GM12878 (cell line): ENCODE results near the gene SHC4. TPM values are rescaled to one million over a fixed set of nuclear protein-coding genes. Genes with fewer than 3 reads are reported as not detected.
A peak's percentile ranks its signal among the peaks of the same experiment; 100 is the strongest.

ENCODE experiments used
- ATAC-seq: fragments of 200-7000 bp; cut with Tn5 transposase; 3 replicates; pipeline ENCODE4 v1.9.1; 2020; ENCODE audit warnings: mild to moderate bottlenecking, moderate library complexity
- BruUV-seq: library from RNA; stranded (reverse); fragments of 400-500 nt; replicated peaks from 2 replicates; lab custom pipeline; 2021; lab: Mats Ljungman, UMichigan
- CTCF ChIA-PET: fragments of 300-600 bp; sonication (Branson Sonifier 250); formaldehyde crosslinking; extraction: SDS; loops from one replicate; lab custom pipeline; 2021; ENCODE audit warnings: inconsistent platforms; lab: Yijun Ruan, JAX
- POLR2A ChIA-PET: fragments of 350-600 bp; formaldehyde crosslinking; extraction: SDS; loops from one replicate; lab custom pipeline; 2021; ENCODE audit warnings: inconsistent platforms; lab: Charles Lee
- RAD21 ChIA-PET: fragments of 300-600 bp; sonication (Branson Sonifier 250); formaldehyde crosslinking; loops from one replicate; lab custom pipeline; 2023; ENCODE audit warnings: antibody characterized with exemption; ENCODE audit not compliant: unreplicated experiment; lab: Charles Lee
- SMC1A ChIA-PET: fragments of 300-600 bp; sonication (Branson Sonifier 250); formaldehyde crosslinking; loops from one replicate; lab custom pipeline; 2023; ENCODE audit not compliant: unreplicated experiment, uncharacterized antibody; lab: Charles Lee
- DNase-seq: peaks from one replicate; pipeline ENCODE4 v3.0.0-alpha.2; 2011; ENCODE audit warnings: low read depth, low spot score
- FAIRE-seq: peaks from 3 replicates; lab custom pipeline; 2011; peaks lifted over from hg19 to GRCh38; lab: Jason Lieb, UNC
- H2AFZ ChIP-seq: 2 replicates; pipeline ENCODE4 v1.6.0; 2011; ENCODE audit warnings: low read depth, low read length, control low read depth; ENCODE audit not compliant: control insufficient read depth
- H3K27ac ChIP-seq: 2 replicates; pipeline ENCODE4 v1.5.1; 2011; ENCODE audit warnings: control low read depth; ENCODE audit not compliant: control insufficient read depth, insufficient read depth
- H3K27me3 ChIP-seq, 2 experiments: replicated peaks in 1 of 2; 2 replicates each; pipeline versions ENCODE4 v1.6.0 to v1.6.1; 2011; ENCODE audit warnings: low read length in 1 of 2; ENCODE audit not compliant: control insufficient read depth in 2 of 2, insufficient read depth in 2 of 2
- H3K36me3 ChIP-seq, 2 experiments: 2 replicates each; pipeline ENCODE4 v1.5.1; 2011; ENCODE audit warnings: low read length in 1 of 2; ENCODE audit not compliant: control insufficient read depth in 2 of 2, insufficient read depth in 2 of 2
- H3K4me1 ChIP-seq: 2 replicates; pipeline ENCODE4 v1.6.1; 2011; ENCODE audit warnings: mild to moderate bottlenecking, low read length, moderate library complexity, mixed read lengths; ENCODE audit not compliant: control insufficient read depth, insufficient read depth
- H3K4me2 ChIP-seq: 2 replicates; pipeline ENCODE4 v1.6.0; 2011; ENCODE audit warnings: control low read depth; ENCODE audit not compliant: control insufficient read depth, insufficient read depth
- H3K4me3 ChIP-seq: fragments of 200-600 bp; sonication (generic); 2 replicates; pipeline ENCODE4 v1.5.1; 2016
- H3K79me2 ChIP-seq: 2 replicates; pipeline ENCODE4 v1.6.0; 2011; ENCODE audit warnings: low read length; ENCODE audit not compliant: control insufficient read depth, insufficient read depth
- H3K9ac ChIP-seq: 2 replicates; pipeline ENCODE4 v1.8.0; 2011; ENCODE audit warnings: low read length, control low read depth, mixed read lengths; ENCODE audit not compliant: control insufficient read depth, insufficient read depth
- H3K9me3 ChIP-seq: replicated peaks from 3 replicates; pipeline ENCODE4 v1.5.1; 2011; ENCODE audit warnings: mild to moderate bottlenecking, low read length; ENCODE audit not compliant: control insufficient read depth, insufficient read depth
- H4K20me1 ChIP-seq: 2 replicates; pipeline ENCODE4 v1.6.0; 2011; ENCODE audit not compliant: control insufficient read depth, insufficient read depth
- ATF7 ChIP-seq: fragments of 450-650 bp; IDR thresholded peaks from 2 replicates; pipeline ENCODE4 v1.6.1; 2016; ENCODE audit warnings: low read depth, mild to moderate bottlenecking
- CBX5 ChIP-seq: sonication (generic); IDR thresholded peaks from 2 replicates; pipeline ENCODE4 v1.6.1; 2016; ENCODE audit warnings: low read depth, moderate library complexity, mild to moderate bottlenecking, inconsistent platforms
- CHD4 ChIP-seq: fragments of 200-600 bp; sonication (generic); IDR thresholded peaks from 2 replicates; pipeline ENCODE4 v1.6.1; 2016; ENCODE audit warnings: mild to moderate bottlenecking
- EP300 ChIP-seq, 2 experiments: fragments of 150-350 bp in 1 of 2; IDR thresholded peaks; 2 replicates each; pipeline ENCODE4 v1.6.1; 2011 to 2012; ENCODE audit warnings: low read depth in 2 of 2, low read length in 2 of 2, borderline replicate concordance in 1 of 2, improper control_type of control experiment in 1 of 2, inconsistent platforms in 1 of 2; ENCODE audit not compliant: control insufficient read depth in 1 of 2
- ETV6 ChIP-seq, 2 experiments: fragments of 450-650 bp in 1 of 2; IDR thresholded peaks in 1 of 2; conservative IDR thresholded peaks in 1 of 2; 2 replicates each; pipeline ENCODE4 v1.6.1; 2014; ENCODE audit warnings: antibody characterized with exemption in 1 of 2, borderline replicate concordance in 1 of 2, low read depth in 1 of 2, mild to moderate bottlenecking in 1 of 2, moderate library complexity in 1 of 2
- FOXK2 ChIP-seq: fragments of 450-650 bp; IDR thresholded peaks from 2 replicates; pipeline ENCODE4 v1.6.1; 2017; ENCODE audit warnings: mild to moderate bottlenecking, moderate library complexity
- IKZF1 ChIP-seq: fragments of 450-650 bp; conservative IDR thresholded peaks from 2 replicates; pipeline ENCODE4 v1.6.1; 2017; ENCODE audit warnings: antibody characterized with exemption, mild to moderate bottlenecking
- IKZF2 ChIP-seq, 2 experiments: fragments of 450-650 bp; IDR thresholded peaks; 2 replicates each; pipeline ENCODE4 v1.6.1; 2017; ENCODE audit warnings: mild to moderate bottlenecking in 2 of 2, moderate library complexity in 2 of 2
- JUND ChIP-seq: IDR thresholded peaks from 2 replicates; pipeline ENCODE4 v1.6.1; 2012; ENCODE audit warnings: low read depth, mild to moderate bottlenecking, low read length, improper control_type of control experiment, moderate library complexity
- MTA2 ChIP-seq: fragments of 450-650 bp; IDR thresholded peaks from 2 replicates; pipeline ENCODE4 v1.6.1; 2016; ENCODE audit warnings: low read depth, mild to moderate bottlenecking, moderate library complexity
- NR2F1 ChIP-seq: fragments of 450-650 bp; conservative IDR thresholded peaks from 2 replicates; pipeline ENCODE4 v1.6.1; 2017; ENCODE audit warnings: mild to moderate bottlenecking
- PAX5 ChIP-seq: IDR thresholded peaks from 2 replicates; pipeline ENCODE4 v1.6.1; 2011; ENCODE audit warnings: low read depth, low read length, borderline replicate concordance
- RB1 ChIP-seq: fragments of 450-650 bp; formaldehyde crosslinking; IDR thresholded peaks from 2 replicates; pipeline ENCODE4 v1.6.1; 2017; ENCODE audit warnings: mild to moderate bottlenecking, borderline replicate concordance
- RUNX3 ChIP-seq: IDR thresholded peaks from 2 replicates; pipeline ENCODE4 v1.6.1; 2012; ENCODE audit warnings: low read length, inconsistent platforms
- USF2 ChIP-seq: IDR thresholded peaks from 2 replicates; pipeline ENCODE4 v1.6.1; 2011; ENCODE audit warnings: low read depth, low read length, improper control_type of control experiment, borderline replicate concordance
- WGBS: methylation state at CpG from one replicate; pipeline ENCODE4 v1.1.6; 2016; ENCODE audit warnings: low lambda C conversion rate; ENCODE audit not compliant: insufficient replicate concordance, insufficient coverage; ENCODE audit errors: missing lambda C conversion rate; 5-methylcytosine and 5-hydroxymethylcytosine counted together
- in situ Hi-C: fragments of 300-500 bp; cut with MboI; formaldehyde crosslinking; loops from 9 replicates; pipeline ENCODE4 v1.14.3; 2018; ENCODE audit warnings: mixed read lengths
- intact Hi-C: fragments of 100-400 bp; cut with micrococcal nuclease; formaldehyde crosslinking; loops from one replicate; pipeline ENCODE4 v1.14.2; 2022; ENCODE audit not compliant: unreplicated experiment
- polyA plus RNA-seq, 11 experiments: library from polyadenylated mRNA; depleted of rRNA in 4 of 11; unstranded in 6 of 11; stranded (reverse) in 5 of 11; fragments of >200 nt; fragmentation: Nextera tagmentation in 4 of 11; fragmentation: Illumina TruSeq in 1 of 11; extraction: Ambion mirVana in 4 of 11; extraction: Trizol in 1 of 11; gene quantifications; 1 replicate in 1 of 11; 2 replicates in 10 of 11; pipeline versions ENCODE4 v1.2.1 to v1.2.3, GENCODE V29; 2011 to 2016; ENCODE audit warnings: inconsistent platforms in 2 of 11, missing spikeins in 2 of 11, low read depth in 1 of 11
- total RNA-seq, 4 experiments: library from RNA; depleted of rRNA in 3 of 4; stranded (reverse); fragments of >200 nt in 3 of 4; fragmentation: Illumina TruSeq in 1 of 4; extraction: Trizol in 1 of 4; gene quantifications; 2 replicates each; pipeline versions ENCODE4 v1.2.1 to v1.2.3, GENCODE V29; 2013 to 2021

Gene SHC4
- total and polyA plus RNA-seq, 10 of the 15 experiments (the other 5 are each of a cell fraction or from before 2014, with no cell fraction given) = 0.04 to 0.87 (median 0.14) TPM

GRCh38 chr15:48802867-48803266 lies 160.9 kb downstream of the SHC4 start:
- H3K27ac ChIP-seq = 0 out of 2 replicates have a peak overlapping the region, but pooled peaks have one; percentile 24
- H3K4me1 ChIP-seq = peaks cover 7% of the 10 kb centered on the region
- H3K4me3 ChIP-seq = no peak overlapping the region
- in situ Hi-C loops (loop anchor here (25.0 kb wide), 1 partner anchor 641 kb away; no protein-coding TSS in a partner anchor), intact Hi-C loops (no loop called here)
- no peaks in the 10 kb centered on the region for H3K9me3 ChIP-seq
- POLR2A ChIA-PET = interaction anchor here (2.1 kb wide), 1 partner anchor 8 kb away, joined by 11 read pairs; the partner anchor contains the start of gene CEP152
- DNase-seq (no peak), ATAC-seq (peak; percentile 70), FAIRE-seq (no peak)
- SMC1A ChIA-PET = interaction anchor here (0.8 to 6.2 kb wide), 6 partner anchors 8 to 447 kb away, joined by 3 to 32 read pairs (median 4); no protein-coding TSS in a partner anchor
- 0 out of 2 replicates have a peak overlapping the region, but pooled peaks have one; percentile 3 for H2AFZ ChIP-seq
- H3K9ac ChIP-seq = no peak overlapping the region
- peaks cover 0 to 7% of the 10 kb centered on the region in 2 experiments; a peak in 3 of 4 replicates for H3K36me3 ChIP-seq
- no TSS peak for BruUV-seq
- TF ChIP-seq IKZF2 (IDR thresholded peaks at IDR 0.05) (peak; percentile 19 to 32; a peak in 2 of 4 replicates), RB1 (no peak), RUNX3 (0 out of 2 replicates have a peak, but pooled peaks have one; percentile 22), IKZF1 (peak; percentile 30; the same call in 1 of the 2 replicates)
- no peaks in the 10 kb centered on the region for H3K27me3 ChIP-seq
- RAD21 ChIA-PET = interaction anchor here (1.0 to 5.6 kb wide), 4 partner anchors 8 to 448 kb away, joined by 3 to 50 read pairs (median 12); partner anchors contain the start of genes CEP152 and EID1
- no peaks in the 10 kb centered on the region for H4K20me1 ChIP-seq
- peaks cover 42% of the 10 kb centered on the region for H3K79me2 ChIP-seq
- H3K4me2 ChIP-seq = no peak overlapping the region; the same call in 1 of the 2 replicates
- CTCF ChIA-PET = interaction anchor here (0.7 to 7.4 kb wide), 11 partner anchors 8 to 1342 kb away, joined by 3 to 69 read pairs (median 4); partner anchors contain the start of genes CEP152, EID1 and SHC4

GRCh38 chr15:48802257-48802656 lies 161.5 kb downstream of the SHC4 start:
- peaks cover 0 to 9% of the 10 kb centered on the region in 2 experiments for H3K36me3 ChIP-seq
- no peak overlapping the region for H3K4me3 ChIP-seq
- H3K9ac ChIP-seq = no peak overlapping the region
- intact Hi-C loops = no loop called here
- H3K27me3 ChIP-seq = no peaks in the 10 kb centered on the region
- H2AFZ ChIP-seq = no peak overlapping the region
- RAD21 ChIA-PET = interaction anchor here (0.6 to 5.6 kb wide), 7 partner anchors 8 to 450 kb away, joined by 3 to 50 read pairs (median 6); partner anchors contain the start of genes CEP152 and EID1
- SMC1A ChIA-PET = interaction anchor here (0.6 to 6.2 kb wide), 12 partner anchors 8 to 446 kb away, joined by 3 to 32 read pairs (median 4); partner anchors contain the start of genes CEP152 and EID1
- no peak overlapping the region for H3K27ac ChIP-seq
- no peak for FAIRE-seq
- POLR2A ChIA-PET = interaction anchor here (2.1 kb wide), 1 partner anchor 8 kb away, joined by 11 read pairs; the partner anchor contains the start of gene CEP152
- ATAC-seq = peak; percentile 84
- H3K79me2 ChIP-seq = peaks cover 40% of the 10 kb centered on the region
- H3K4me2 ChIP-seq = no peak overlapping the region
- H4K20me1 ChIP-seq = no peaks in the 10 kb centered on the region
- peaks cover 9% of the 10 kb centered on the region for H3K4me1 ChIP-seq
- BruUV-seq = no TSS peak
- CTCF ChIA-PET = interaction anchor here (0.6 to 7.4 kb wide), 14 partner anchors 9 to 472 kb away, joined by 3 to 69 read pairs (median 4); partner anchors contain the start of genes CEP152 and SHC4
- no peaks in the 10 kb centered on the region for H3K9me3 ChIP-seq
- no peak for DNase-seq
- 67% methylated on average over 3 of the region's 3 CpGs for WGBS
- in situ Hi-C loops = loop anchor here (25.0 kb wide), 1 partner anchor 640 kb away; no protein-coding TSS in a partner anchor
- no peak for TF ChIP-seq CBX5
- no peak for TF ChIP-seq FOXK2
- no peak for TF ChIP-seq JUND
- TF ChIP-seq CHD4 = no peak
- TF ChIP-seq ATF7 = peak; percentile 98
- TF ChIP-seq MTA2 = peak; percentile 28; the same call in 1 of the 2 replicates
- no peak for TF ChIP-seq EP300 (IDR thresholded peaks at IDR 0.05; ENCODE audit: borderline replicate concordance in 1 of 2, control insufficient read depth in 1 of 2, low read depth in 2 of 2, low read length in 2 of 2)
- no peak for TF ChIP-seq NR2F1
- no peak for TF ChIP-seq ETV6 (conservative IDR thresholded peaks at IDR 0.05 in 1 of 2, IDR thresholded peaks at IDR 0.05 in 1 of 2; ENCODE audit: borderline replicate concordance in 1 of 2, low read depth in 1 of 2)
- no peak for TF ChIP-seq PAX5
- no peak for TF ChIP-seq USF2
